CD4-positive, alpha-beta T cell treated with Interleukin-17A for 1 hour (primary cell): ENCODE results near the gene GRIA1.

ENCODE experiments used
- DNase-seq: peaks from one replicate; pipeline ENCODE4 v3.0.0-alpha.2; 2020

The GRIA1 gene

GRCh38 chr5:153490118-153491037, at the start of gene GRIA1:
Gene GRIA1, plus strand, starts transcription at chr5:153490670.
- DNase-seq, result no peak

DNA sequence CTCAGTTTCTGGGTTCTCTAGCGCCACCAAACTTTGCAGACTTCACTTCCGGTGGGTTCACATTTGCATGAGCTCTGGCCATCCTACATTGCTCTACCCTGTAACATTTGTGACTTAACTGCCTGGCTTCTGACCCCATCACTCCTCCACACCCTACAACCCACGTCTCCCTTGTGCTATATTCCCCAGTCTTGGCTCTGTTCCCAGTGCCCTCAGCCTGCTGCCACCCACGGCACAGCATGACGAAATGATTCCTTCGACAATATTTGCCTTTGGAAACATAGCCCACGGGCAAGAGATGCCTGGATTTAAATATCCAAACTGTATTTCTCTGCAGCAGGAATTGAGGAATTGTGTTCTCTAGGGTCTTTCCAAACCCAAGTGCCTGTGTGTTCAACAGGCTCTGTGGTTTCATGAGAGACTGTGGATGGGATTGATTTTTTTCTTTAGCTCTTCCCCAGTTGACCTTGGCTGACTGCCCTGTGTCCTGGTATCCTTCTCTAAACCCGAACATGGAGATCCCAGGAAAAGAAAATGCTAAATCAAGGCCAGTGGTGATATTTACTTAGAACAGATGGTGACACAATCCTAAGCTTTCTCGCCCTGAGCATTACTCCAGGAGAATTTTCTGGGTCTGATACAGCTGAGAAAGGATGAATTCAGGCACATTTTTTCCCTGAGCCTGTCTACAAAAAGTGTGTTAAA, 44.4 kb upstream of the GRIA1 start:
- DNase-seq, result no peak

GRCh38 chr5:153447534-153447933, 42.9 kb upstream of the GRIA1 start:
- no peak for DNase-seq

DNA sequence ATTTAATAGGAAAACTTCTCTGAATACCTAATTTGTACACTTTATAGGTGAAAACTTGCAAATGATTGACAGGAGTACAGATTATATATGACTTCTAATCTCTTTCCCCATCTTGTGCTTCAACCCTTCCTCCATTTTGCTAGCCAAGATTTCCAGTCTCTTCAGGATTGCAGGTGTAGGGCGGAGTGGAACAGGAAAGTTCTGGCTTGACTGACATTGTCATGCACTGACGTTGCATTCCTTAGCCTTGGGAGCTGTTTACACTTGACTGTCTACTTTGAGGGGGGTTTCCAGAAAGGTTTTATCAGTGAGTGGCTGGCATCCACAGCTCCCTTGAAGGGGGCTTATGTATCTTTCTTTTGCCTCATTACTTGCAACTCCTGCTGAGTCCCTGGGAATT, 34.1 kb upstream of the GRIA1 start:
- no peak for DNase-seq

- DNase-seq, result no peak
Observed at GRCh38 chr5:153456993-153457392, 33.5 kb upstream of the GRIA1 start.

DNA sequence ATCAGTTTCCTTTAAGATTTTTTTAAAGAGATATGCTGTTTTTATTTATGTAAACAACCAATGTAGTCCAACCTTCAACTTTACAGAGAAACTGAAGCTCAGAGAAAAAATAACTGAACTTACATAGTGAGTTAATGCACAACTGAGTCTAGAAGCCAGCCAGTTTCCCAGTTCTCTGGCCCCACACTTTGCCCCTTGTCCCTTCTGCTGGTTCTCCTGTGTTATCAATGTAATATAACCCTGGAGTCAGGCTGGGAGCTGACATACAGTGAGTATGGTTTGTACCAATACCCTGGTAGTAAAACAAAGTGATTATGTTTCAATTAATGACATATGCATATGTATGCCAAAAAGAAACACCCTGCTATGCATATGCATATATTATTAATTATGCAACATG, 32.2 kb upstream of the GRIA1 start:
- DNase-seq, result no peak

- DNase-seq, result no peak
Observed at GRCh38 chr5:153459051-153459743, 31.3 kb upstream of the GRIA1 start.

DNA sequence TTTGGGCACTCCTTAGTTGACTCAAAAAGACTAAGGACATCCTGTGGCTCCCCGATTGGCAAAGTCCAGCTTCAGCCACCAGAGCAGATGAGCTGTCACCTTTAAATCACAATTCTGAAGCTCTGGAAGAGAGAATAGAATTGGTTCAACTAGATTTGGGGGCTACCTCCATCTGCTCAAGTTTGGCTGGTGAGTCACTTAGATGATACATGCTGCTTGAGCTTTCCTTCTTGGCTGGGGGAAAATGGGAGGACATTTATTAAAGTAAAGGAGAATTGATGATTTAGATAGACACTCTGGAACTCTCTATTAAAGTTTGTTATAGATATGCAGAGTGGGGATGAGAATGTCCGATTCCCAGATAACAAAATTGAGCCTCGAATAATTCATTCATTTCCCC, 30.0 kb upstream of the GRIA1 start:
- DNase-seq, result no peak

- no peak for DNase-seq
Observed at GRCh38 chr5:153461341-153461740, 29.1 kb upstream of the GRIA1 start.

- no peak for DNase-seq
Observed at GRCh38 chr5:153463806-153464205, 26.7 kb upstream of the GRIA1 start.

DNA sequence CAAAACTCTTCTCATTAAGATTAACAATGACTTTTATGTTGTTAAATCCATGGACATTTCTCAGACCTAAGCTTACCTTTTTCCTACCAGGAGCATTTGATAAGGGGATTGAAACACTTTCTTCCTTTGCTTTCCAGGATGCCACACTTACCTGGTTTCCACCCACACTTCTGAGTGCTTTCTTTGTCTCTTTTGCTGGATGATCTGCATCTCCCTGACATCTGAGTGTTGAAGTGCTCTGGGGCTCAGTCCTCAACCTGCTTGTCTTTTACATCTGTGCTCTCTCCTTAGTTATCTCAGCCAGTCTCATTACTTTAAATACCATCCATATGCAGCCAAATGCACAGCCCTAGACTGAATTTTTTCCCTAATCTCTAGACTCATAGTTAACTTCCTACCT, 22.9 kb upstream of the GRIA1 start:
- no peak for DNase-seq

DNA sequence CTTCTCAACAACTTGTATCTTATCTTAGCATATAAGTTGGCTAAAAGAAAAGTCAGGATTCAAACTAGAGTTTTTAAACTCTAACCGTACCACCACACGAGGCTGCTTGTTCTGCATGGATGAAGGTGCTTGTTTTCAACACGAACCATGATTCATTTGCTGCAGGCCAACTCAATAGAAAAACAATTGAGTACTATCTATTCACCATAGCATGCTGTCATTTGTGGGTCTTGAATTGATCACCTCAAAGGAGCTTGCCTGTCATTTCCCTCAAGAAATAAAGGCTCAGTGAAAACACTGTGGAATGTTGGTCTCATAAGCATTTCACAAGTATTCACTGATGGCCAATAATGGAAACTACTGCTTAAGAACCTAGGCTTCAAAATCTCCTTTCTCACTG, 21.0 kb upstream of the GRIA1 start:
- no peak for DNase-seq

DNA sequence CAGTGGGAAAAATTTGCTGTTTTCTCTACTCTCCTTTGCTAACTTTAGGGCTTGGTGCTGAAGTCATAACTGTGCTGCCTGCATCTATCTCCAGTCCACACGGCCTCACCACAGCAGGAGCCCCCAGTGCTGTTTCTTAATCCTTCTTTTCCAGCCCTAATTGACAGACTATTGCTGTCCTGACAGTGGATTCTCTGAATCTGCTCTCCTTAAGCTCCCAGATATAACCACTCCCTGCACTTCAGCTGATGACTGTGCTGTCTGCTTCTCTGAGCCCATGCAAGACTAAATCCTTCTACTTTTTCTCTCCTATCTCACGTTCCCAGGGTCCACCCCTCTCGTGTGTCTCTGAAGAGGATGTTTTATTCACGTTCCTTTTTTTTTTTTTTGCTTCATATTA, 19.7 kb upstream of the GRIA1 start:
- no peak for DNase-seq

GRCh38 chr5:153476767-153477166, 13.7 kb upstream of the GRIA1 start:
- no peak for DNase-seq

- DNase-seq, result no peak
Observed at GRCh38 chr5:153480401-153480800, 10.1 kb upstream of the GRIA1 start.

- DNase-seq, result no peak
Observed at GRCh38 chr5:153483482-153483881, 7.0 kb upstream of the GRIA1 start.

GRCh38 chr5:153485641-153486040, 4.8 kb upstream of the GRIA1 start:
- no peak for DNase-seq

GRCh38 chr5:153486771-153487170, 3.7 kb upstream of the GRIA1 start:
- DNase-seq, result no peak

GRCh38 chr5:153489611-153490010, 859 bp upstream of the GRIA1 start:
- DNase-seq, result no peak

- DNase-seq, result no peak
Observed at GRCh38 chr5:153491038-153491744, 721 bp downstream of the GRIA1 start.

GRCh38 chr5:153491856-153492255, 1.4 kb downstream of the GRIA1 start:
- no peak for DNase-seq

DNA sequence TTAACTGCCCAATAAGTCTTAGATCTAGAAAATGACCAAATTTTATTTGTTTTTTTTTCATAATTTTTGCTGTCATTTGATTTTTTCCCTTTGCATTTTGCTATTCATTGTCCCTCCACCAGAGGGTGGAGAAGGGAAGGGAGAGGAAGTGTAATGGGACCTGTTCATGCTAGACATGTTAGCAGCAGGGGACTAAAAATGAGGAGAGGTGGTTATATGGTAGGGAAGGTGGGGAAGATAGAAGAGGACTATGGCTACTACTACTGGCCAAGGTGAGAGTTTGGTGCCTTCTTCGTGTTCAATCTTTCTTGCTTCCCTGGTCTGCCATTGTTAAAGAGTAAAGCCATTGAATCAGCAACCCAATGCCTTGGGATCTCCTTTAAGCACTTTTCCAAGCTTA, 6.4 kb downstream of the GRIA1 start:
- DNase-seq, result no peak

- no peak for DNase-seq
Observed at GRCh38 chr5:153498516-153498915, 8.0 kb downstream of the GRIA1 start.
